GM23248 (cell line): Measurements from ENCODE around the gene ASB16. TPM values are rescaled to one million over a fixed set of nuclear protein-coding genes. Genes with fewer than 3 reads are reported as not detected.

Experiments used
- DNase-seq: peaks from one replicate; pipeline ENCODE4 v3.0.0-alpha.2; 2015
- H2AFZ ChIP-seq: fragments of 200-600 bp; sonication (generic); 2 replicates; pipeline ENCODE4 v1.6.1; 2016; ENCODE audit warnings: antibody characterized with exemption
- H3F3A ChIP-seq: fragments of 200-600 bp; sonication (generic); 2 replicates; pipeline ENCODE4 v1.6.1; 2016; ENCODE audit warnings: mild to moderate bottlenecking, antibody characterized with exemption, mixed run types; ENCODE audit not compliant: insufficient read depth
- H3K27ac ChIP-seq: fragments of 200-600 bp; sonication (generic); 2 replicates; pipeline ENCODE4 v1.5.1; 2016; ENCODE audit warnings: mild to moderate bottlenecking
- H3K27me3 ChIP-seq: fragments of 200-600 bp; sonication (generic); replicated peaks from 2 replicates; pipeline ENCODE4 v1.6.1; 2016; ENCODE audit warnings: mild to moderate bottlenecking; ENCODE audit not compliant: insufficient read depth
- H3K36me3 ChIP-seq: fragments of 200-600 bp; sonication (generic); 2 replicates; pipeline ENCODE4 v1.6.1; 2016; ENCODE audit warnings: low read depth, mild to moderate bottlenecking
- H3K4me1 ChIP-seq: fragments of 200-600 bp; sonication (generic); 2 replicates; pipeline ENCODE4 v1.6.1; 2016; ENCODE audit warnings: mild to moderate bottlenecking; ENCODE audit not compliant: insufficient read depth
- H3K4me2 ChIP-seq: fragments of 200-600 bp; sonication (generic); one replicate; pipeline ENCODE4 v1.6.1; 2016; ENCODE audit warnings: mild to moderate bottlenecking; ENCODE audit not compliant: unreplicated experiment
- H3K4me3 ChIP-seq: fragments of 200-600 bp; sonication (generic); 2 replicates; pipeline ENCODE4 v1.5.1; 2016; ENCODE audit warnings: mild to moderate bottlenecking
- H3K79me2 ChIP-seq: fragments of 200-600 bp; sonication (generic); 2 replicates; pipeline ENCODE4 v1.6.1; 2016; ENCODE audit warnings: mild to moderate bottlenecking; ENCODE audit not compliant: insufficient read depth
- H3K9ac ChIP-seq: fragments of 200-600 bp; sonication (generic); 2 replicates; pipeline ENCODE4 v1.6.1; 2016; ENCODE audit warnings: mild to moderate bottlenecking
- H3K9me2 ChIP-seq: fragments of 200-600 bp; sonication (generic); 2 replicates; pipeline ENCODE4 v1.6.1; 2016; ENCODE audit warnings: mixed run types, mild to moderate bottlenecking, moderate library complexity; ENCODE audit not compliant: insufficient read depth
- H3K9me3 ChIP-seq: fragments of 200-600 bp; sonication (generic); one replicate; pipeline ENCODE4 v1.6.1; 2017; ENCODE audit warnings: low read depth
- H4K20me1 ChIP-seq: fragments of 200-600 bp; sonication (generic); 2 replicates; pipeline ENCODE4 v1.6.0; 2016; ENCODE audit not compliant: insufficient read depth
- EZH2 ChIP-seq: fragments of 200-600 bp; sonication (generic); IDR thresholded peaks from 2 replicates; pipeline ENCODE4 v1.6.1; 2018; ENCODE audit warnings: antibody characterized with exemption, mild to moderate bottlenecking; ENCODE audit not compliant: insufficient read depth, poor library complexity, severe bottlenecking
- EZH2phosphoT487 ChIP-seq: fragments of 200-600 bp; sonication (generic); IDR thresholded peaks from 2 replicates; pipeline ENCODE4 v1.6.1; 2018; ENCODE audit warnings: antibody characterized with exemption, moderate library complexity, mild to moderate bottlenecking, low read depth; ENCODE audit not compliant: insufficient read depth
- WGBS, 2 experiments: methylation state at CpG; one replicate each; pipeline ENCODE4 v1.1.6; 2015 to 2017; ENCODE audit warnings: low lambda C conversion rate in 2 of 2, low coverage in 1 of 2; ENCODE audit errors: missing lambda C conversion rate in 2 of 2; 5-methylcytosine and 5-hydroxymethylcytosine counted together
- in situ Hi-C: fragments of 300-500 bp; cut with MboI; formaldehyde crosslinking; loops from 2 replicates; pipeline ENCODE4 v1.15.0; 2020
- polyA plus RNA-seq: library from polyadenylated mRNA; unstranded; fragments of >200 nt; fragmentation: Nextera tagmentation; extraction: Ambion mirVana; gene quantifications from 2 replicates; pipeline ENCODE4 v1.2.1, GENCODE V29; 2016
- total RNA-seq: library from RNA; depleted of rRNA; stranded (reverse); fragments of >200 nt; shearing (Covaris generic); gene quantifications from 2 replicates; pipeline ENCODE4 v1.2.3, GENCODE V29; 2014

Gene ASB16
- total and polyA plus RNA-seq, 2 experiments from 2014 or later: 0.25 TPM; not detected in 1

GRCh38 chr17:44176671-44177501, 6.4 kb downstream of the ASB16 start:
- Histone ChIP-seq H3K4me2 (no peak overlapping the region), H3K79me2 (peaks cover 4% of the 10 kb centered on the region; the same call in 1 of the 2 replicates), H3K36me3 (peaks cover 4% of the 10 kb centered on the region; the same call in 1 of the 2 replicates), H3K27me3 (no peaks in the 10 kb centered on the region), H3F3A (no peaks in the 10 kb centered on the region), H3K9me2 (no peaks in the 10 kb centered on the region), H2AFZ (no peak overlapping the region), H3K4me3 (no peak overlapping the region), H4K20me1 (no peaks in the 10 kb centered on the region), H3K4me1 (no peaks in the 10 kb centered on the region), H3K9ac (no peak overlapping the region), H3K27ac (no peak overlapping the region), H3K9me3 (no peaks in the 10 kb centered on the region)
- no peak for DNase-seq
- WGBS, 2 experiments: 96 to 97% methylated on average over 39 to 54 of the region's 54 CpGs
- TF ChIP-seq EZH2 (no peak), EZH2phosphoT487 (no peak)
- in situ Hi-C loops: no loop called here

- H4K20me1 ChIP-seq: no peaks in the 10 kb centered on the region
- 94 to 95% methylated on average over 4 of the region's 4 CpGs for WGBS, 2 experiments
- DNase-seq: no peak
- peaks cover 10% of the 10 kb centered on the region; the same call in 1 of the 2 replicates for H3K79me2 ChIP-seq
- TF ChIP-seq EZH2 (no peak), EZH2phosphoT487 (no peak)
- H3K36me3 ChIP-seq: peaks cover 4% of the 10 kb centered on the region; the same call in 1 of the 2 replicates
- in situ Hi-C loops: no loop called here
- no peak overlapping the region for H3K9ac ChIP-seq
- H2AFZ ChIP-seq: no peak overlapping the region
- no peak overlapping the region for H3K27ac ChIP-seq
- H3K9me3 ChIP-seq: no peaks in the 10 kb centered on the region
- H3K4me3 ChIP-seq: no peak overlapping the region
- no peaks in the 10 kb centered on the region for H3K9me2 ChIP-seq
- no peaks in the 10 kb centered on the region for H3F3A ChIP-seq
- H3K4me2 ChIP-seq: no peak overlapping the region
- no peaks in the 10 kb centered on the region for H3K4me1 ChIP-seq
- H3K27me3 ChIP-seq: no peaks in the 10 kb centered on the region
Measured at GRCh38 chr17:44177640-44178039, 7.1 kb downstream of the ASB16 start.

- no peak overlapping the region for H3K4me2 ChIP-seq
- TF ChIP-seq EZH2 (no peak), EZH2phosphoT487 (no peak)
- in situ Hi-C loops: no loop called here
Measured at GRCh38 chr17:44178133-44178532, 7.6 kb downstream of the ASB16 start.

GRCh38 chr17:44183024-44183423, 12.5 kb downstream of the ASB16 start:
- Histone ChIP-seq H3K79me2 (peaks cover 56% of the 10 kb centered on the region), H3K4me2 (no peak overlapping the region), H3K36me3 (no peaks in the 10 kb centered on the region), H3K9ac (no peak overlapping the region), H3K9me3 (no peaks in the 10 kb centered on the region), H3K27me3 (no peaks in the 10 kb centered on the region), H3K4me3 (no peak overlapping the region), H3K9me2 (no peaks in the 10 kb centered on the region), H3F3A (no peaks in the 10 kb centered on the region), H3K4me1 (peaks cover 8% of the 10 kb centered on the region), H4K20me1 (no peaks in the 10 kb centered on the region), H2AFZ (no peak overlapping the region), H3K27ac (no peak overlapping the region)
- 93 to 100% methylated on average over 2 of the region's 2 CpGs for WGBS, 2 experiments
- in situ Hi-C loops: no loop called here
- no peak for DNase-seq
- TF ChIP-seq EZH2 (no peak), EZH2phosphoT487 (no peak)

More at GRCh38 chr17:44178133-44178532, 7.6 kb downstream of the ASB16 start:
- Histone ChIP-seq H3K27me3 (no peaks in the 10 kb centered on the region), H3K4me1 (no peaks in the 10 kb centered on the region), H4K20me1 (no peaks in the 10 kb centered on the region), H3K9me2 (no peaks in the 10 kb centered on the region), H3K4me3 (no peak overlapping the region), H2AFZ (no peak overlapping the region), H3K79me2 (peaks cover 15% of the 10 kb centered on the region), H3K9ac (no peak overlapping the region), H3K36me3 (peaks cover 4% of the 10 kb centered on the region; the same call in 1 of the 2 replicates), H3K27ac (no peak overlapping the region), H3F3A (no peaks in the 10 kb centered on the region), H3K9me3 (no peaks in the 10 kb centered on the region)
- 86% methylated on average over 13 to 14 of the region's 14 CpGs for WGBS, 2 experiments
- no peak for DNase-seq
